OCI-LY3 (cell line): ENCODE data around the gene KRTCAP2.

Experiments used
- EZH2phosphoT487 ChIP-seq: fragments of 200-600 bp; shearing (Covaris generic); IDR thresholded peaks from 2 replicates; pipeline ENCODE4 v1.6.1; 2018; ENCODE audit warnings: antibody characterized with exemption, mixed run types, low read depth
- TF ChIP-seq, protein P1 (sequence below): fragments of 200-600, 300-600 bp; sonication (generic); IDR thresholded peaks from 2 replicates; pipeline ENCODE4 v1.5.1; 2014; ENCODE audit warnings: antibody characterized with exemption, low read length, low read depth

DNA sequence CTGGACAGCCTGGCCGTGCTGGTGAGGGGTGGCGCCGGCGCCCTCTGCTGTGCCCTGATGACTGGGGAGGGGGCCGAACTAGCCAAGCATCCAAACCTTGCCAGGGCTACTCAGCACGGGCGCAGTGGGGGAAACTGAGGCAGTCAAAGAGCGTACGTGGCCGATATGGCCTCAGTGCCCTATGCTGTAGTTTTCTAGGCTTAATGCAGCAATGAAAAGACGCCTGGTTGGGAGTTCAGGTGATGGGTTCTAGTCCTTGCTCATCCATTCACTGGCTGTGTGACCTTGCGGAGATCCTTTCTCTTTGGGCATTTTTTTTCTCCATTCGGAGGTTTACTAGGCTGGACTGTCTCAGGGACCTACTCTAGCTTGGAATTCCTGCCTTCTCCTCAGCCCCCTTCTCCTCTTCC, 36.2 kb upstream of the KRTCAP2 start:
- TF ChIP-seq, protein P1, sequence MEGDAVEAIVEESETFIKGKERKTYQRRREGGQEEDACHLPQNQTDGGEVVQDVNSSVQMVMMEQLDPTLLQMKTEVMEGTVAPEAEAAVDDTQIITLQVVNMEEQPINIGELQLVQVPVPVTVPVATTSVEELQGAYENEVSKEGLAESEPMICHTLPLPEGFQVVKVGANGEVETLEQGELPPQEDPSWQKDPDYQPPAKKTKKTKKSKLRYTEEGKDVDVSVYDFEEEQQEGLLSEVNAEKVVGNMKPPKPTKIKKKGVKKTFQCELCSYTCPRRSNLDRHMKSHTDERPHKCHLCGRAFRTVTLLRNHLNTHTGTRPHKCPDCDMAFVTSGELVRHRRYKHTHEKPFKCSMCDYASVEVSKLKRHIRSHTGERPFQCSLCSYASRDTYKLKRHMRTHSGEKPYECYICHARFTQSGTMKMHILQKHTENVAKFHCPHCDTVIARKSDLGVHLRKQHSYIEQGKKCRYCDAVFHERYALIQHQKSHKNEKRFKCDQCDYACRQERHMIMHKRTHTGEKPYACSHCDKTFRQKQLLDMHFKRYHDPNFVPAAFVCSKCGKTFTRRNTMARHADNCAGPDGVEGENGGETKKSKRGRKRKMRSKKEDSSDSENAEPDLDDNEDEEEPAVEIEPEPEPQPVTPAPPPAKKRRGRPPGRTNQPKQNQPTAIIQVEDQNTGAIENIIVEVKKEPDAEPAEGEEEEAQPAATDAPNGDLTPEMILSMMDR: no peak
- TF ChIP-seq EZH2phosphoT487: no peak
